Lower lobe of right lung (tissue), 2 donors: ENCODE measurements around the gene PREPL. TPM values are rescaled to one million over a fixed set of nuclear protein-coding genes. Genes with fewer than 3 reads are reported as not detected.

Source experiments
- ATAC-seq, 2 donors: fragments of 200-7000 bp; cut with Tn5 transposase; one replicate each; pipeline ENCODE4 v1.9.1; 2020 to 2022; ENCODE audit warnings: mild to moderate bottlenecking in 2 of 2, moderate library complexity in 2 of 2
- DNase-seq: peaks from one replicate; pipeline ENCODE4 v3.0.0-alpha.2; 2020
- H3K27ac ChIP-seq: fragments of 200-600 bp; one replicate; pipeline ENCODE4 v1.8.0; 2022
- H3K27me3 ChIP-seq: fragments of 200-600 bp; one replicate; pipeline ENCODE4 v1.8.0; 2022; ENCODE audit warnings: low read depth
- H3K36me3 ChIP-seq: fragments of 200-600 bp; one replicate; pipeline ENCODE4 v1.8.0; 2022; ENCODE audit warnings: mild to moderate bottlenecking
- H3K4me1 ChIP-seq: fragments of 200-600 bp; one replicate; pipeline ENCODE4 v1.8.0; 2022
- H3K4me3 ChIP-seq: fragments of 200-600 bp; one replicate; pipeline ENCODE4 v1.8.0; 2022; ENCODE audit warnings: mild to moderate bottlenecking
- H3K9me3 ChIP-seq: fragments of 200-600 bp; one replicate; pipeline ENCODE4 v1.8.0; 2022
- intact Hi-C: fragments of 100-400 bp; cut with DNase I; formaldehyde crosslinking; loops from one replicate; pipeline ENCODE4 v1.11.0; 2022
- total RNA-seq: library from RNA; stranded (reverse); fragmentation: NEBNext Ultra II Directional; extraction: Animal tissue kit (Norgen Biotek cat#: 25700); gene quantifications from one replicate; pipeline ENCODE4 v1.2.1, GENCODE V29; 2021
- TF ChIP-seq, protein P1 (sequence below): fragments of 200-600 bp; IDR thresholded peaks from one replicate; pipeline ENCODE4 v1.8.0; 2022; ENCODE audit warnings: antibody characterized with exemption, mild to moderate bottlenecking
- donor health status: DM: no; HTN: yes; CAD: no; lungs with severe emphysema.

The PREPL gene
- total RNA-seq, 1 donor from 2014 or later: 44.2 TPM

DNA sequence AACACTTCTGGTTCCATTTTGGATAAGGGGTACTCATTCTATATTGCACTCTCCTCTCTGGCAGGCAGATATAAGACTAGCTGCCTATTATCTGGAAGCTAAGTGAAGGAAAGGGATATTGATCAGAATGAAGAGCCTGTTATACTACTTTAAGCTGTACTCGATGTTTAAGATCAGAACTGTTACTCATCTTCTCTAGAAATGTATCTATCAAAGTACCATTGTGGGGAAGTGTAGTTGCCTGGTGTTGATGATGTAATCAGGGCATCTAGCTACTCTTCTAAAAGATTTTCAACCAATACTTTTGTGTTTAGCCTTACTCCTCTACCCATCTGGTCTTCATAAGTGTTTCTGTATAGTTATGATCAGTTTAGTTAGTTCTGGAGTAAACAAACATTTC, 6.3 kb upstream of the PREPL start:
- DNase-seq: no peak
- TF ChIP-seq, protein P1, sequence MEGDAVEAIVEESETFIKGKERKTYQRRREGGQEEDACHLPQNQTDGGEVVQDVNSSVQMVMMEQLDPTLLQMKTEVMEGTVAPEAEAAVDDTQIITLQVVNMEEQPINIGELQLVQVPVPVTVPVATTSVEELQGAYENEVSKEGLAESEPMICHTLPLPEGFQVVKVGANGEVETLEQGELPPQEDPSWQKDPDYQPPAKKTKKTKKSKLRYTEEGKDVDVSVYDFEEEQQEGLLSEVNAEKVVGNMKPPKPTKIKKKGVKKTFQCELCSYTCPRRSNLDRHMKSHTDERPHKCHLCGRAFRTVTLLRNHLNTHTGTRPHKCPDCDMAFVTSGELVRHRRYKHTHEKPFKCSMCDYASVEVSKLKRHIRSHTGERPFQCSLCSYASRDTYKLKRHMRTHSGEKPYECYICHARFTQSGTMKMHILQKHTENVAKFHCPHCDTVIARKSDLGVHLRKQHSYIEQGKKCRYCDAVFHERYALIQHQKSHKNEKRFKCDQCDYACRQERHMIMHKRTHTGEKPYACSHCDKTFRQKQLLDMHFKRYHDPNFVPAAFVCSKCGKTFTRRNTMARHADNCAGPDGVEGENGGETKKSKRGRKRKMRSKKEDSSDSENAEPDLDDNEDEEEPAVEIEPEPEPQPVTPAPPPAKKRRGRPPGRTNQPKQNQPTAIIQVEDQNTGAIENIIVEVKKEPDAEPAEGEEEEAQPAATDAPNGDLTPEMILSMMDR: no peak
- no peak for ATAC-seq
- Histone ChIP-seq H3K9me3 (no peaks in the 10 kb centered on the region), H3K27me3 (no peaks in the 10 kb centered on the region), H3K4me1 (no peaks in the 10 kb centered on the region), H3K27ac (no peak overlapping the region), H3K36me3 (no peaks in the 10 kb centered on the region), H3K4me3 (no peak overlapping the region)
- intact Hi-C loops: no loop called here

- TF ChIP-seq, protein P1: no peak
- H3K27ac ChIP-seq: no peak overlapping the region
These were observed 3.3 kb upstream of the PREPL start for GRCh38 chr2:44364604-44365003.

DNA sequence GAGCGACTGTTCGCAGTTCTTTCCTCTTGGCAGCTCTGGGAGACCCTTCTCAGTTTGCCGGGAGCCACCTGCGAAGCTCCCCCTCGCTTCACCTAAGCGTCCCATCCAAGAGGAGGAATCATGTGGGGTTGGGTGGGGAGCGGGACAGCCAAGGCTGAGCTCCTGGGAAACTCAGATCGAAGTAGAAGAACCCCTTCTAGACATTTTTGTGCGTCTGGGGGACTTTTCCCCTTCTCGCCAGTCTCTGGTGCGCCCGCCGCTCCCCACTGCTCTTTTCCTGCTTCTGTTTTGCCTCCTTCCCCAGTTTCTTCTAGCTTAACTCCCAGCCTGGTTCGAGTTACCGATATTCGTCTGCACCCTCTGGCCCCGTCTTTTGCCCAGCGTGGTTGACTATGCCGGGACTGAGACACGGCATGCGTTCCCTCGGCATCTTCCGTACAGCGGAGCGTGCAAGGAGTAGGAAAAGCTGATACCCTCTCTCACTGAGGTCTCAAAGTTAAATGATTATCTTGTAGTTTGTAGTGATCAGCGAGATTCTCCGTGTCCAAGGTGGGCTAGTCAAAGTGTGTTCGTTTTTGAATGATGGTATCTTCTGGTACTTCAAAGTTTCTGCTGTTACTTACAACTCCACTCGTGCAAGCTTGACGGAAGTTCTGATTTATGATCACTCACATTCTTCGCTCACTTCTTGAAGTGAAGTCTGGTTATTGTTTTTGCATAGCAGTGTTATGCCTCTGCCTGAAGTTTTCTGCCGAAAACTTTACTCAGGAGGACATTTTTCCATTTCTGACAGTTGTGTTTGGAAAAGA, 1.1 kb upstream of the PREPL start:
- intact Hi-C loops: no loop called here
- TF ChIP-seq, protein P1: no peak
- ATAC-seq: peak; percentile 55 to 64
- Histone ChIP-seq H3K27ac (peak overlapping the region; percentile 94), H3K27me3 (no peaks in the 10 kb centered on the region), H3K36me3 (no peaks in the 10 kb centered on the region), H3K4me3 (peak overlapping the region; percentile 88), H3K4me1 (peaks cover 29% of the 10 kb centered on the region), H3K9me3 (no peaks in the 10 kb centered on the region)
- DNase-seq: no peak

More at GRCh38 chr2:44364604-44365003, 3.3 kb upstream of the PREPL start:
- intact Hi-C loops: no loop called here
- no peaks in the 10 kb centered on the region for H3K36me3 ChIP-seq
- DNase-seq: no peak
- H3K27me3 ChIP-seq: no peaks in the 10 kb centered on the region
- no peak overlapping the region for H3K4me3 ChIP-seq
- no peak for ATAC-seq
- H3K9me3 ChIP-seq: no peaks in the 10 kb centered on the region
- H3K4me1 ChIP-seq: peaks cover 11% of the 10 kb centered on the region

DNA sequence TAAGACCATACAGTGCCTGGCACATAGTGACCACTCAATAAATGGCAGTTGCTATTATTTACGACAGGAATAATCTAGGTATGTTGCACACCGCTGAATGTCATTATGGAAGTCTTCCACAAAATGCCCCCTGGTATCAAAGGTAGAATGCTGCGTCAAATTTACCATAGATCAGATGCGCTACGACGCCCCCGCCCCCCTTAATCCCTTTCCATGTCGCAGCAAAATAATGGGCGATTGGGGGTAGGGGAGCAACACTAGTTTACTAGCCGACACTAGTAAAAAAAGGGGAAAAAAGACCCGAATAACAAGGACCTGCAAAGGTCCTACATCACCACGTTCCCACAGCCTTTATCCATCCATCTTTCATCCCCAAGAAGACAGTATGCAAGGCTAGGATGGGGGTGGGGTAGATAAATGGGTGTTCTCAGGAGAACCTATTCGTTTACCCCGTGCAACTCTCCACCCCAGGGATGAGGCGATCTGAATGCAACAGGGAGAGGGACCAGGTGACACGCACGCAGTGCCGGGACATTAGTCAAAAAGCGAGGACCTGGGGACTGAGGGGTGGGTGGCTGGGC, 455 bp downstream of the PREPL start:
- ATAC-seq (peak; percentile 27 to 40), DNase-seq (no peak)
- Histone ChIP-seq H3K27me3 (no peaks in the 10 kb centered on the region), H3K27ac (peak overlapping the region; percentile 94), H3K9me3 (no peaks in the 10 kb centered on the region), H3K4me3 (peak overlapping the region; percentile 88), H3K4me1 (peaks cover 29% of the 10 kb centered on the region), H3K36me3 (no peaks in the 10 kb centered on the region)
- TF ChIP-seq, protein P1: no peak
- intact Hi-C loops: no loop called here

DNA sequence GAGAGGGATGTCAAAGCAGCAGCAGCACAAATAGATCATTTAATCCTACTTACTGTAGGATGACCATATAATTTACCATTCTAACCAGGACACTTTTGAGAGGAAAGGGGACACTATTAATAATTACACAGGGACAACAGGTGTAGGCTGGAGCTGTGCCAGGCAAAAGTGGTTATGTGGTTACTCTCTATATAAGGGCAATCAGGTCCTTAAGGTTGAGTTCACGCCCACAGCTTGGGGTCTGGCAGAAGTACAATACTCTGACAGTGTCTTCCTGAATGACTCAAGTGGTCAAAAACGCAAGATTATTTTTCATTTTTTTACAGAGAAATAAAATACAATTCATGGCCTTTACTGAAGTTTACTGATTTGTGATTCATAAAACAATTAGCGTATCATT, 2.8 kb downstream of the PREPL start:
- ATAC-seq: no peak
- Histone ChIP-seq H3K4me3 (no peak overlapping the region), H3K27me3 (no peaks in the 10 kb centered on the region), H3K36me3 (no peaks in the 10 kb centered on the region), H3K9me3 (no peaks in the 10 kb centered on the region), H3K27ac (no peak overlapping the region), H3K4me1 (peaks cover 29% of the 10 kb centered on the region)
- DNase-seq: peak; percentile 71
- intact Hi-C loops: no loop called here
- TF ChIP-seq, protein P1: no peak
